SK-N-SH treated with all-trans-retinoic acid at 6 μM for 48 hours (cell line): ENCODE measurements around the gene HS6ST3.

ENCODE experiments used
- ATAC-seq: fragments of 200-7000 bp; cut with Tn5 transposase; 3 replicates; pipeline ENCODE4 v1.9.1; 2020; ENCODE audit warnings: mild to moderate bottlenecking, moderate library complexity
- ARNTL ChIP-seq: fragments of 450-650 bp; formaldehyde crosslinking; IDR thresholded peaks from 2 replicates; pipeline ENCODE4 v1.5.0; 2020; ENCODE audit warnings: low read depth, mild to moderate bottlenecking, moderate library complexity, borderline replicate concordance
- CSDC2 ChIP-seq: fragments of 250-450 bp; sonication (Bioruptor Pico); IDR thresholded peaks from 2 replicates; pipeline ENCODE4 v1.5.0; 2020; ENCODE audit warnings: mild to moderate bottlenecking, moderate library complexity
- CSRNP3 ChIP-seq: fragments of 250-450 bp; sonication (Bioruptor Pico); IDR thresholded peaks from 2 replicates; pipeline ENCODE4 v1.5.1; 2021; ENCODE audit warnings: mild to moderate bottlenecking, moderate library complexity
- GLIS3 ChIP-seq: fragments of 250-450 bp; sonication (Bioruptor Pico); IDR thresholded peaks from 2 replicates; pipeline ENCODE4 v1.5.0; 2020; ENCODE audit warnings: mild to moderate bottlenecking, moderate library complexity
- ISL1 ChIP-seq: fragments of 250-450 bp; sonication (Bioruptor Pico); IDR thresholded peaks from 2 replicates; pipeline ENCODE4 v2.1.2; 2022; ENCODE audit warnings: mild to moderate bottlenecking, moderate library complexity
- OSR1 ChIP-seq: fragments of 250-450 bp; sonication (Bioruptor Pico); IDR thresholded peaks from 2 replicates; pipeline ENCODE4 v1.8.0; 2022; ENCODE audit warnings: moderate library complexity, mild to moderate bottlenecking, inconsistent platforms
- PATZ1 ChIP-seq: fragments of 250-450 bp; sonication (Bioruptor Pico); IDR thresholded peaks from 2 replicates; pipeline ENCODE4 v1.8.0; 2020; ENCODE audit warnings: mild to moderate bottlenecking, moderate library complexity, borderline replicate concordance
- POU6F1 ChIP-seq: fragments of 250-450 bp; sonication (Bioruptor Pico); IDR thresholded peaks from 2 replicates; pipeline ENCODE4 v1.8.0; 2021; ENCODE audit warnings: low read depth, mild to moderate bottlenecking, moderate library complexity, borderline replicate concordance
- PPARA ChIP-seq: fragments of 250-450 bp; sonication (Bioruptor Pico); IDR thresholded peaks from 2 replicates; pipeline ENCODE4 v1.5.0; 2020; ENCODE audit warnings: mild to moderate bottlenecking, borderline replicate concordance
- RARB ChIP-seq: fragments of 250-450 bp; sonication (Bioruptor Pico); IDR thresholded peaks from 2 replicates; pipeline ENCODE4 v1.8.0; 2021; ENCODE audit warnings: mild to moderate bottlenecking, moderate library complexity
- SNAI2 ChIP-seq: fragments of 250-450 bp; sonication (Bioruptor Pico); IDR thresholded peaks from 2 replicates; pipeline ENCODE4 v1.5.0; 2020; ENCODE audit warnings: mild to moderate bottlenecking, moderate library complexity
- TCF4 ChIP-seq: fragments of 250-450 bp; sonication (Bioruptor Pico); IDR thresholded peaks from 2 replicates; pipeline ENCODE4 v1.8.0; 2021; ENCODE audit warnings: mild to moderate bottlenecking, moderate library complexity, borderline replicate concordance
- ZC3H10 ChIP-seq: fragments of 250-450 bp; sonication (Bioruptor Pico); IDR thresholded peaks from 2 replicates; pipeline ENCODE4 v1.5.1; 2021; ENCODE audit warnings: mild to moderate bottlenecking, moderate library complexity
- ZFP3 ChIP-seq: fragments of 250-450 bp; sonication (Bioruptor Pico); IDR thresholded peaks from 2 replicates; pipeline ENCODE4 v1.5.0; 2020; ENCODE audit warnings: mild to moderate bottlenecking, moderate library complexity
- ZFP30 ChIP-seq: fragments of 450-650 bp; formaldehyde crosslinking; IDR thresholded peaks from 2 replicates; pipeline ENCODE4 v1.5.0; 2022; ENCODE audit warnings: mild to moderate bottlenecking, moderate library complexity
- ZNF565 ChIP-seq: fragments of 450-650 bp; formaldehyde crosslinking; conservative IDR thresholded peaks from 2 replicates; pipeline ENCODE4 v1.5.0; 2020; ENCODE audit warnings: low read depth, mild to moderate bottlenecking, moderate library complexity
- ZNF8 ChIP-seq: fragments of 450-650 bp; formaldehyde crosslinking; IDR thresholded peaks from 2 replicates; pipeline ENCODE4 v1.5.0; 2020; ENCODE audit warnings: mild to moderate bottlenecking, moderate library complexity
- TF ChIP-seq, protein P1 (sequence below): fragments of 250-450 bp; sonication (Bioruptor Pico); IDR thresholded peaks from 2 replicates; pipeline ENCODE4 v1.5.1; 2020; ENCODE audit warnings: low read depth, mild to moderate bottlenecking, moderate library complexity
- TF ChIP-seq, protein P2 (sequence below): fragments of 250-450 bp; sonication (Bioruptor Pico); IDR thresholded peaks from 2 replicates; pipeline ENCODE4 v1.5.0; 2020; ENCODE audit warnings: mild to moderate bottlenecking, moderate library complexity

The HS6ST3 gene

DNA sequence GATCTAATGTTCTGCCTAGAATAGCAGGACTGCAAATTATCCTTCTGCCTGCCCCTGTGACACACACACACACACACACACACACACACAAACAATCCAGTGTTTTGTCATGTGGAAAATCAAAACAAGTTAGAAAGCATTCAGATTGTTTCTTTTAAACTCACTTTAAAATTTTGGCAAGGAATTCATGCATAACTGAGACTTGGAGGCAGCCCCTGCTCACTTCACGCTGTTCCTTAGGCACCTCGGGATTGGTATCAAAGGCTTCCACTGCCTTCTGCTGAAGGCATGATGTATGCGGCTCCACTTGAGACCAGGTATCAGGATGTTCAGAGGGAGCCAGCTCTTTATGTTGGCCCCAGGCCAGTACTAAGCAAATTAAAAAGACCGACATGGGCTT lies 745.6 kb downstream of the HS6ST3 start:
- ATAC-seq, result no peak
- TF ChIP-seq ZNF8 (CRISPR knock-in tag) (no peak), ISL1 (no peak)

GRCh38 chr13:96836733-96837132 lies 746.8 kb downstream of the HS6ST3 start:
- ATAC-seq, result no peak
- no peak for TF ChIP-seq PATZ1 (CRISPR knock-in tag)
- no peak for TF ChIP-seq ZC3H10
- no peak for TF ChIP-seq ZFP30 (CRISPR knock-in tag)
- TF ChIP-seq, protein P1, sequence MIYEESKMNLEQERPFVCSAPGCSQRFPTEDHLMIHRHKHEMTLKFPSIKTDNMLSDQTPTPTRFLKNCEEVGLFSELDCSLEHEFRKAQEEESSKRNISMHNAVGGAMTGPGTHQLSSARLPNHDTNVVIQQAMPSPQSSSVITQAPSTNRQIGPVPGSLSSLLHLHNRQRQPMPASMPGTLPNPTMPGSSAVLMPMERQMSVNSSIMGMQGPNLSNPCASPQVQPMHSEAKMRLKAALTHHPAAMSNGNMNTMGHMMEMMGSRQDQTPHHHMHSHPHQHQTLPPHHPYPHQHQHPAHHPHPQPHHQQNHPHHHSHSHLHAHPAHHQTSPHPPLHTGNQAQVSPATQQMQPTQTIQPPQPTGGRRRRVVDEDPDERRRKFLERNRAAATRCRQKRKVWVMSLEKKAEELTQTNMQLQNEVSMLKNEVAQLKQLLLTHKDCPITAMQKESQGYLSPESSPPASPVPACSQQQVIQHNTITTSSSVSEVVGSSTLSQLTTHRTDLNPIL, result no peak
- TF ChIP-seq POU6F1 (CRISPR knock-in tag), result no peak
- TF ChIP-seq SNAI2 (CRISPR knock-in tag), result no peak
- no peak for TF ChIP-seq ZNF8 (CRISPR knock-in tag)
- TF ChIP-seq TCF4, result no peak
- TF ChIP-seq CSRNP3 (CRISPR knock-in tag), result no peak
- TF ChIP-seq RARB (CRISPR knock-in tag), result no peak

DNA sequence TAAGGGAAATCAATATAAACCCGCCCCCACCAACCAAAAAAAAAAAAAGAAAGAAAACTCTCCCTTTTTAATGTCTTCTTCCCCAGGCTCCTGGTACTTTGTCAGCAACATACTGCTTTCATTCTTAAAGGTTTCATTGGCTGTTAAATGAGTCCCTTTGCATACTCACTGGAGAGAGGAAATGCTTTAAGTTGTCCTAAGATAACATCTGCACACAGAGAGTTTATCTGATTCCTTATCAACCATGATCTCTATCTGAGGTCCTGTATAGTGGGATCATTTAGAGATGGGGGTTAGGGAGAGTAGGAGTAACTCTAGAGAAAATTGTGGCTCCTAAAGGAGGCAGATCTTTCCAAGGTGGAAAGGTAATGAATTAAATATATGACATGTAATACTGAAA lies 747.9 kb downstream of the HS6ST3 start:
- TF ChIP-seq PATZ1 (CRISPR knock-in tag) (no peak), TCF4 (no peak), ZNF8 (CRISPR knock-in tag) (no peak), GLIS3 (CRISPR knock-in tag) (no peak), ARNTL (CRISPR knock-in tag) (no peak), PPARA (CRISPR knock-in tag) (no peak), ZNF565 (CRISPR knock-in tag) (no peak), CSDC2 (no peak)
- TF ChIP-seq, protein P2, sequence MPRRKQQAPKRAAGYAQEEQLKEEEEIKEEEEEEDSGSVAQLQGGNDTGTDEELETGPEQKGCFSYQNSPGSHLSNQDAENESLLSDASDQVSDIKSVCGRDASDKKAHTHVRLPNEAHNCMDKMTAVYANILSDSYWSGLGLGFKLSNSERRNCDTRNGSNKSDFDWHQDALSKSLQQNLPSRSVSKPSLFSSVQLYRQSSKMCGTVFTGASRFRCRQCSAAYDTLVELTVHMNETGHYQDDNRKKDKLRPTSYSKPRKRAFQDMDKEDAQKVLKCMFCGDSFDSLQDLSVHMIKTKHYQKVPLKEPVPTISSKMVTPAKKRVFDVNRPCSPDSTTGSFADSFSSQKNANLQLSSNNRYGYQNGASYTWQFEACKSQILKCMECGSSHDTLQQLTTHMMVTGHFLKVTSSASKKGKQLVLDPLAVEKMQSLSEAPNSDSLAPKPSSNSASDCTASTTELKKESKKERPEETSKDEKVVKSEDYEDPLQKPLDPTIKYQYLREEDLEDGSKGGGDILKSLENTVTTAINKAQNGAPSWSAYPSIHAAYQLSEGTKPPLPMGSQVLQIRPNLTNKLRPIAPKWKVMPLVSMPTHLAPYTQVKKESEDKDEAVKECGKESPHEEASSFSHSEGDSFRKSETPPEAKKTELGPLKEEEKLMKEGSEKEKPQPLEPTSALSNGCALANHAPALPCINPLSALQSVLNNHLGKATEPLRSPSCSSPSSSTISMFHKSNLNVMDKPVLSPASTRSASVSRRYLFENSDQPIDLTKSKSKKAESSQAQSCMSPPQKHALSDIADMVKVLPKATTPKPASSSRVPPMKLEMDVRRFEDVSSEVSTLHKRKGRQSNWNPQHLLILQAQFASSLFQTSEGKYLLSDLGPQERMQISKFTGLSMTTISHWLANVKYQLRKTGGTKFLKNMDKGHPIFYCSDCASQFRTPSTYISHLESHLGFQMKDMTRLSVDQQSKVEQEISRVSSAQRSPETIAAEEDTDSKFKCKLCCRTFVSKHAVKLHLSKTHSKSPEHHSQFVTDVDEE (CRISPR knock-in tag), result no peak
- no peak for ATAC-seq

- no peak for ATAC-seq
- TF ChIP-seq PATZ1 (CRISPR knock-in tag) (no peak), CSRNP3 (CRISPR knock-in tag) (no peak), ZFP3 (CRISPR knock-in tag) (no peak), PPARA (CRISPR knock-in tag) (no peak), OSR1 (CRISPR knock-in tag) (no peak), ARNTL (CRISPR knock-in tag) (no peak), ISL1 (no peak), ZC3H10 (no peak), ZNF565 (CRISPR knock-in tag) (no peak)
- TF ChIP-seq, protein P1, result no peak
Observed at GRCh38 chr13:96844195-96844594, 754.3 kb downstream of the HS6ST3 start.
